ENCODE measurements around the gene MGARP. TPM values are rescaled to one million over a fixed set of nuclear protein-coding genes. Genes with fewer than 3 reads are reported as not detected.

The MGARP gene
- polyA plus RNA-seq, 1 of the 3 experiments (the other 2 are of a cell fraction): 22.9 TPM

DNA sequence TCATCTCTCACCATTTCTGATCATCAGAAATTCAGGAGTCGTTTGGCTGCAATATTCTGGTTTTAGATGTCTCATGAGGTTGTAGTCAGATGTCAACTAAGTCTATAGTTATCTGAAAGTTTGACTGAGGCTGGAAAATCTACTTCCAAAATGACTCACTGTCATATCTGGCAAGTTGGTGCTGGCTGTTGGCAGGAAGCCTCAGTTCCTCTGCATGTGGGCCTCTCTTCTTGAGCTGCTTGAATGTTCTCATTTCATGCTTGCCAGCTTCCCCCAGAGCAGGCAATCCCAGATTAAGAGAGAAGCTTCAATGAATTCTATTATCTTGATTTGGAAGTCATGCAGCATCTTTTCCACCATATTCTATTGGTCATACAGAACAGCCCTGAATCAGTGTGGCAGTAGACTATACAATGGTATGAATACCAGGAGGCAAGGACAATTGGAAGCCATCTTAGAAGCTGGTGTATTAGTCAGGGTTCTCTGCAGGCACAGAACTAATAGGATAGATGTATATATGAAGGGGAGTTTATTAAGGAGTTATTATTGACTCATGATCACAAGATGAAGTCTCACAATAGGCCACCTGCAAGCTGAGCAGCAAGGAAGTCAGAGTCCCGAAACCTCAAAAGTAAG is 56.2 kb downstream of the MGARP start:
- Histone ChIP-seq H3K27ac (ENCODE audit: low read depth in 2 of 2, low read length in 1 of 2) (0 out of 4 replicates have a peak overlapping the region, but pooled peaks of 1 of the 2 experiments have one; percentile 18), H3F3A (replicated peaks; ENCODE audit: insufficient read depth) (peaks cover 10% of the 10 kb centered on the region), H3K9me2 (no peaks in the 10 kb centered on the region), H3K27me3 (ENCODE audit: insufficient read depth) (no peaks in the 10 kb centered on the region), H3K9ac (no peak overlapping the region), H3K4me3 (ENCODE audit: low read depth in 2 of 2, low read length in 1 of 2) (no peak overlapping the region), H3K4me2 (no peak overlapping the region), H3K79me2 (ENCODE audit: insufficient read depth) (no peaks in the 10 kb centered on the region), H4K20me1 (ENCODE audit: insufficient read depth) (no peaks in the 10 kb centered on the region), H3K4me1 (ENCODE audit: control insufficient read depth in 1 of 2, insufficient read depth in 2 of 2, low read depth in 1 of 2, low read length in 1 of 2) (peaks cover 0 to 5% of the 10 kb centered on the region in 2 experiments; a peak in 1 of 4 replicates), H3K9me3 (no peaks in the 10 kb centered on the region), H2AFZ (ENCODE audit: low read depth) (no peak overlapping the region), H3K36me3 (replicated peaks in 1 of 2; ENCODE audit: control insufficient read depth in 1 of 2, insufficient read depth in 2 of 2, low read length in 1 of 2) (no peaks in the 10 kb centered on the region)
- ChIA-PET POLR2A (no interaction called here), CTCF (interaction anchor here (1.3 to 5.9 kb wide), 4 partner anchors 9 to 193 kb away, joined by 3 to 38 read pairs (median 8); no protein-coding TSS in a partner anchor)
- no peak for TF ChIP-seq POLR2AphosphoS5 (IDR thresholded peaks at IDR 0.05; ENCODE audit: low read depth, low read length)
- TF ChIP-seq EP300 (IDR thresholded peaks at IDR 0.05; ENCODE audit: borderline replicate concordance in 1 of 2, low read depth in 1 of 2, low read length in 1 of 2): no peak
- peak; percentile 43; the same call in 1 of the 2 replicates for TF ChIP-seq NFIC (IDR thresholded peaks at IDR 0.05; ENCODE audit: borderline replicate concordance)
- no peak for TF ChIP-seq CHD2 (IDR thresholded peaks at IDR 0.05; ENCODE audit: low read length, partially characterized antibody)
- TF ChIP-seq, protein P1, sequence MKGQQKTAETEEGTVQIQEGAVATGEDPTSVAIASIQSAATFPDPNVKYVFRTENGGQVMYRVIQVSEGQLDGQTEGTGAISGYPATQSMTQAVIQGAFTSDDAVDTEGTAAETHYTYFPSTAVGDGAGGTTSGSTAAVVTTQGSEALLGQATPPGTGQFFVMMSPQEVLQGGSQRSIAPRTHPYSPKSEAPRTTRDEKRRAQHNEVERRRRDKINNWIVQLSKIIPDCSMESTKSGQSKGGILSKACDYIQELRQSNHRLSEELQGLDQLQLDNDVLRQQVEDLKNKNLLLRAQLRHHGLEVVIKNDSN (IDR thresholded peaks at IDR 0.05; ENCODE audit: borderline replicate concordance, low read depth): no peak
- TF ChIP-seq, protein P2, sequence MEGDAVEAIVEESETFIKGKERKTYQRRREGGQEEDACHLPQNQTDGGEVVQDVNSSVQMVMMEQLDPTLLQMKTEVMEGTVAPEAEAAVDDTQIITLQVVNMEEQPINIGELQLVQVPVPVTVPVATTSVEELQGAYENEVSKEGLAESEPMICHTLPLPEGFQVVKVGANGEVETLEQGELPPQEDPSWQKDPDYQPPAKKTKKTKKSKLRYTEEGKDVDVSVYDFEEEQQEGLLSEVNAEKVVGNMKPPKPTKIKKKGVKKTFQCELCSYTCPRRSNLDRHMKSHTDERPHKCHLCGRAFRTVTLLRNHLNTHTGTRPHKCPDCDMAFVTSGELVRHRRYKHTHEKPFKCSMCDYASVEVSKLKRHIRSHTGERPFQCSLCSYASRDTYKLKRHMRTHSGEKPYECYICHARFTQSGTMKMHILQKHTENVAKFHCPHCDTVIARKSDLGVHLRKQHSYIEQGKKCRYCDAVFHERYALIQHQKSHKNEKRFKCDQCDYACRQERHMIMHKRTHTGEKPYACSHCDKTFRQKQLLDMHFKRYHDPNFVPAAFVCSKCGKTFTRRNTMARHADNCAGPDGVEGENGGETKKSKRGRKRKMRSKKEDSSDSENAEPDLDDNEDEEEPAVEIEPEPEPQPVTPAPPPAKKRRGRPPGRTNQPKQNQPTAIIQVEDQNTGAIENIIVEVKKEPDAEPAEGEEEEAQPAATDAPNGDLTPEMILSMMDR (IDR thresholded peaks at IDR 0.05): no peak
- TF ChIP-seq RXRA (IDR thresholded peaks at IDR 0.05; ENCODE audit: borderline replicate concordance, low read depth): no peak
- TF ChIP-seq FOSL2 (IDR thresholded peaks at IDR 0.05; ENCODE audit: borderline replicate concordance, low read depth): no peak
- TF ChIP-seq, protein P3, sequence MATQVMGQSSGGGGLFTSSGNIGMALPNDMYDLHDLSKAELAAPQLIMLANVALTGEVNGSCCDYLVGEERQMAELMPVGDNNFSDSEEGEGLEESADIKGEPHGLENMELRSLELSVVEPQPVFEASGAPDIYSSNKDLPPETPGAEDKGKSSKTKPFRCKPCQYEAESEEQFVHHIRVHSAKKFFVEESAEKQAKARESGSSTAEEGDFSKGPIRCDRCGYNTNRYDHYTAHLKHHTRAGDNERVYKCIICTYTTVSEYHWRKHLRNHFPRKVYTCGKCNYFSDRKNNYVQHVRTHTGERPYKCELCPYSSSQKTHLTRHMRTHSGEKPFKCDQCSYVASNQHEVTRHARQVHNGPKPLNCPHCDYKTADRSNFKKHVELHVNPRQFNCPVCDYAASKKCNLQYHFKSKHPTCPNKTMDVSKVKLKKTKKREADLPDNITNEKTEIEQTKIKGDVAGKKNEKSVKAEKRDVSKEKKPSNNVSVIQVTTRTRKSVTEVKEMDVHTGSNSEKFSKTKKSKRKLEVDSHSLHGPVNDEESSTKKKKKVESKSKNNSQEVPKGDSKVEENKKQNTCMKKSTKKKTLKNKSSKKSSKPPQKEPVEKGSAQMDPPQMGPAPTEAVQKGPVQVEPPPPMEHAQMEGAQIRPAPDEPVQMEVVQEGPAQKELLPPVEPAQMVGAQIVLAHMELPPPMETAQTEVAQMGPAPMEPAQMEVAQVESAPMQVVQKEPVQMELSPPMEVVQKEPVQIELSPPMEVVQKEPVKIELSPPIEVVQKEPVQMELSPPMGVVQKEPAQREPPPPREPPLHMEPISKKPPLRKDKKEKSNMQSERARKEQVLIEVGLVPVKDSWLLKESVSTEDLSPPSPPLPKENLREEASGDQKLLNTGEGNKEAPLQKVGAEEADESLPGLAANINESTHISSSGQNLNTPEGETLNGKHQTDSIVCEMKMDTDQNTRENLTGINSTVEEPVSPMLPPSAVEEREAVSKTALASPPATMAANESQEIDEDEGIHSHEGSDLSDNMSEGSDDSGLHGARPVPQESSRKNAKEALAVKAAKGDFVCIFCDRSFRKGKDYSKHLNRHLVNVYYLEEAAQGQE (IDR thresholded peaks at IDR 0.05; ENCODE audit: low read depth, low read length): no peak
- TF ChIP-seq, protein P4, sequence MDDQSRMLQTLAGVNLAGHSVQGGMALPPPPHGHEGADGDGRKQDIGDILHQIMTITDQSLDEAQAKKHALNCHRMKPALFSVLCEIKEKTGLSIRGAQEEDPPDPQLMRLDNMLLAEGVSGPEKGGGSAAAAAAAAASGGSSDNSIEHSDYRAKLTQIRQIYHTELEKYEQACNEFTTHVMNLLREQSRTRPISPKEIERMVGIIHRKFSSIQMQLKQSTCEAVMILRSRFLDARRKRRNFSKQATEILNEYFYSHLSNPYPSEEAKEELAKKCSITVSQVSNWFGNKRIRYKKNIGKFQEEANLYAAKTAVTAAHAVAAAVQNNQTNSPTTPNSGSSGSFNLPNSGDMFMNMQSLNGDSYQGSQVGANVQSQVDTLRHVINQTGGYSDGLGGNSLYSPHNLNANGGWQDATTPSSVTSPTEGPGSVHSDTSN (IDR thresholded peaks at IDR 0.05): 0 out of 2 replicates have a peak, but pooled peaks have one; percentile 15
- TF ChIP-seq FOXM1 (IDR thresholded peaks at IDR 0.05; ENCODE audit: low read depth): no peak
- TF ChIP-seq YY1 (IDR thresholded peaks at IDR 0.05; ENCODE audit: low read depth): peak; percentile 24; the same call in 1 of the 2 replicates
- TF ChIP-seq, protein P5, sequence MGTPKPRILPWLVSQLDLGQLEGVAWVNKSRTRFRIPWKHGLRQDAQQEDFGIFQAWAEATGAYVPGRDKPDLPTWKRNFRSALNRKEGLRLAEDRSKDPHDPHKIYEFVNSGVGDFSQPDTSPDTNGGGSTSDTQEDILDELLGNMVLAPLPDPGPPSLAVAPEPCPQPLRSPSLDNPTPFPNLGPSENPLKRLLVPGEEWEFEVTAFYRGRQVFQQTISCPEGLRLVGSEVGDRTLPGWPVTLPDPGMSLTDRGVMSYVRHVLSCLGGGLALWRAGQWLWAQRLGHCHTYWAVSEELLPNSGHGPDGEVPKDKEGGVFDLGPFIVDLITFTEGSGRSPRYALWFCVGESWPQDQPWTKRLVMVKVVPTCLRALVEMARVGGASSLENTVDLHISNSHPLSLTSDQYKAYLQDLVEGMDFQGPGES (IDR thresholded peaks at IDR 0.05; ENCODE audit: low read depth, low read length): no peak
- TF ChIP-seq TAF1 (IDR thresholded peaks at IDR 0.05; ENCODE audit: borderline replicate concordance, low read depth, low read length): no peak
- DNase-seq: no peak
- WGBS (ENCODE audit: low lambda C conversion rate): 84% methylated on average over 2 of the region's 2 CpGs
